Psoas muscle (tissue), 8 donors: ENCODE results near the gene BRD3. TPM values are rescaled to one million over a fixed set of nuclear protein-coding genes. Genes with fewer than 3 reads are reported as not detected.

ENCODE experiments used
- ATAC-seq, 4 donors: fragments of 200-7000 bp; cut with Tn5 transposase; one replicate each; pipeline ENCODE4 v1.9.1; 2020; ENCODE audit warnings: moderate library complexity in 3 of 4, mild to moderate bottlenecking in 2 of 4
- DNase-seq, 2 donors: peaks; one replicate each; pipeline ENCODE4 v3.0.0-alpha.2; 2020
- H3K27ac ChIP-seq: fragments of 200-600 bp; one replicate; pipeline ENCODE4 v1.8.0; 2022
- H3K27me3 ChIP-seq, 3 donors: fragments of 200-600 bp in 1 of 3; one replicate each; pipeline versions ENCODE4 v1.6.1 to v1.8.0; 2013 to 2022; ENCODE audit warnings: low read length in 2 of 3, mild to moderate bottlenecking in 2 of 3, moderate library complexity in 1 of 3; ENCODE audit not compliant: insufficient read depth in 3 of 3
- H3K36me3 ChIP-seq, 2 donors: fragments of 200-600 bp in 1 of 2; one replicate each; pipeline versions ENCODE4 v1.6.1 to v1.8.0; 2013 to 2022; ENCODE audit warnings: low read depth in 1 of 2, mild to moderate bottlenecking in 1 of 2, moderate library complexity in 1 of 2; ENCODE audit not compliant: insufficient read depth in 1 of 2
- H3K4me1 ChIP-seq: fragments of 200-600 bp; one replicate; pipeline ENCODE4 v1.8.0; 2022
- H3K4me3 ChIP-seq: fragments of 200-600 bp; one replicate; pipeline ENCODE4 v1.8.0; 2022; ENCODE audit warnings: mild to moderate bottlenecking
- H3K9me3 ChIP-seq: fragments of 200-600 bp; one replicate; pipeline ENCODE4 v1.8.0; 2022
- CTCF ChIP-seq: fragments of 200-600 bp; IDR thresholded peaks from one replicate; pipeline ENCODE4 v1.8.0; 2022; ENCODE audit warnings: antibody characterized with exemption
- WGBS, 3 donors: extraction: QIAGEN DNeasy Blood & Tissue Kit; methylation state at CpG; one replicate each; pipeline versions ENCODE4 v1.1.6 to v1.1.7; 2013; 5-methylcytosine and 5-hydroxymethylcytosine counted together
- intact Hi-C, 2 donors: fragments of 100-400 bp; cut with DNase I; formaldehyde crosslinking; loops; one replicate each; pipeline versions ENCODE4 v1.11.0 to v1.14.2; 2022
- polyA plus RNA-seq, 3 donors: library from polyadenylated mRNA; stranded (reverse); fragments of 200-250 nt; gene quantifications; one replicate each; pipeline ENCODE4 v1.2.3, GENCODE V29; 2013
- total RNA-seq, 4 donors: library from RNA; stranded (reverse); fragmentation: NEBNext Ultra II Directional in 2 of 4; extraction: Animal tissue kit (Norgen Biotek cat#: 25700) in 2 of 4; gene quantifications; one replicate each; pipeline versions ENCODE4 v1.2.1 to v1.2.4, GENCODE V29; 2021 to 2023
- donor health status: healthy with polysubstance abuse.
- donor health status: DM: no; HTN: no; CAD: no; lungs with moderate emphysema.
- donor health status: Bipolar disorder and iron deficiency.
- donor health status: healthy.
- donor health status: DM: yes; HTN: yes; CAD: no.
- donor health status: DM: no; HTN: no; CAD: no.
- donor health status: DM: no; HTN: no; CAD: no.
- donor health status: DM: yes; HTN: yes; CAD: no.

Gene BRD3
- total and polyA plus RNA-seq, 7 donors: 7.5 to 28.2 (median 21.7) TPM

DNA sequence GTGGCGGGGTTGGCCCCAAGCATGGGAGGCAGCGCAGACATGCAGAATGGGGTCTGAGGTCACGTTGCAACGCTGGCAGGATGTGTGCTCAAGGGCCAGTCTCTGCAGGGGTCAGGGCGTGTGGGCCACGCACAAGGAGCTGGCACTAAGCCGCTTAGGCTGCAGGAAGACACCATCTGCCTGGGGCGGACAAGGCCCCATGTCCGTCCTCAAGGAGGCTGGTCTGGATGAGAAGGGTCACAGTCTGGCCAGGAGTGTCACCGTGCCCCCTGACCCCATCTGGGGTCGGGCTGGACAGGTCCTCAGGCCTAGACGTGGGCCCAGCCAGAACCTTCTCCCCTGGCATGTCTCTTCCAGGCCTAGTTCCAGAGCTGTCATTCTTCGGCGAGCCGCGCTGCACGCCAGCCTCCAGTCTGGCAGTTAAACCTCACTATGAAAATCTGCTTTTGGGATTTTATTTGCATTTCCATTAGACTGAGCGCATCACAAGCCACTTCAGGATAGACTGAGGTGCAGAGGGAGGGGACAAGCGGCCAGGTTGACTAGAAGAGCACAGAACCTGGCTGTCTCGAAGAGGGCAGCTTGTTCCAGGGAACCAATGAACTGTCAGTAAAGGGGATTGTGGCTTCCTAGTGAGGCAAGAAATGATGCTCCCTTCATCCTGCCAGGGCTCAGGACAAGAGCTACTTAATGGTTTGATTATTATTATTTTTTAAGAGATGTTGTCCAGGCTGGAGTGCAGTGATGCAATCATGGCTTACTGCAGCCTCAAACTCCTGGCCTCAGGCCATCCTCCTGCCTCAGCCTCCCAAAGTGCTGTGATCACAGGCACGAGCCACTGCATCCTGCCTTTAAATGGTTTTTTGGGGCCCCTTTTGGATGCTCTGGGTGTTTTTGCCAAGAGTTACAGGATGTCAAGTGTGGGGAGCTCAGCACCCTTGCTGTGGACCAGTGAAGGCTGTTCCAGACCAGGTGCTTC, 38.3 kb downstream of the BRD3 start:
- no peaks in the 10 kb centered on the region for H3K27me3 ChIP-seq
- TF ChIP-seq CTCF: no peak
- intact Hi-C loops: loop anchor here in 1 of 2 donors (5.0 kb wide), 1 partner anchor 33 kb away; no protein-coding TSS in a partner anchor
- no peak overlapping the region for H3K4me3 ChIP-seq
- H3K36me3 ChIP-seq: peaks cover 0 to 63% of the 10 kb centered on the region in 2 donors
- no peaks in the 10 kb centered on the region for H3K9me3 ChIP-seq
- no peak for ATAC-seq
- no peak for DNase-seq
- no peak overlapping the region for H3K27ac ChIP-seq
- H3K4me1 ChIP-seq: peaks cover 6% of the 10 kb centered on the region
- WGBS, 3 donors: 82 to 85% (median 85%) methylated on average over 21 of the region's 21 CpGs

DNA sequence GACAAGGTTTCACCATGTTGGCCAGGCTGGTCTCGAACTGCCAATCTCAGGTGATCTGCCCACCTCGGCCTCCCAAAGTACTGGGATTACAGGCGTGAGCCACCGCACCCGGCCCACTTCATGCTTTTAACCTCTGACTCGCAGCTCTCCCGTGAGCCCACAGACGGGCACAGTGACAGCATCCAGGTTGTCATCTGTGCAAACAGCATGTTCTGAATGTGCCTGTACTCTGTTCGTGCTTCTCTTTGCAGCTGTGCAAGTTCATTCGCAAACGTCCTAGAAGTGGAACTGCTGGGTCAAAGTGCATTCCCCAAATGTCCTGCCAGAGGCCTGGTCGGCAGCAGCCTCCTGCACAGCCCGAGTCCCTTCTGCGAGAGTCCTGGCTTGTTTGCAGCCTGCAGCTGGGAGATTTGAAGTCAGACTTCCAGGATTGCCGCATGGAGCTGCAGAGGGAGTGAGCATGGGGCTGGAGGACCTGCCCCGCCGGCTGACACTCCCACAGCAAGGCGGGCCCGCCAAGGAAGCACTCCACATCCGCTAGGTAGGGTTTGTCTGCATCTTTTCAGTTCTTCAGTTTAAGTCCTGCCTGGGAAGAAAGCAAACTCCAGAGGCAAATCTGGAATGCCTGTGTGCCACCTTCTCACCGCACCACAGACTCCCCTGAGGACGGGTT, 39.1 kb downstream of the BRD3 start:
- DNase-seq: no peak
- Histone ChIP-seq H3K4me3 (no peak overlapping the region), H3K9me3 (no peaks in the 10 kb centered on the region), H3K27ac (no peak overlapping the region), H3K36me3 (peaks cover 0 to 55% of the 10 kb centered on the region in 2 donors), H3K4me1 (peaks cover 8% of the 10 kb centered on the region), H3K27me3 (no peaks in the 10 kb centered on the region)
- intact Hi-C loops: loop anchor here in 1 of 2 donors (5.0 kb wide), 1 partner anchor 34 kb away; no protein-coding TSS in a partner anchor
- 81 to 83% (median 82%) methylated on average over 22 of the region's 22 CpGs for whole genome bisulfite sequencing, 3 donors
- TF ChIP-seq CTCF: no peak
- no peak for ATAC-seq

- 87 to 89% (median 88%) methylated on average over 9 of the region's 9 CpGs for whole genome bisulfite sequencing, 3 donors
- Histone ChIP-seq H3K4me1 (peaks cover 8% of the 10 kb centered on the region), H3K9me3 (no peaks in the 10 kb centered on the region), H3K36me3 (peaks cover 0 to 48% of the 10 kb centered on the region in 2 donors), H3K27me3 (no peaks in the 10 kb centered on the region), H3K27ac (no peak overlapping the region), H3K4me3 (no peak overlapping the region)
- no peak for TF ChIP-seq CTCF
- intact Hi-C loops: loop anchor here in 1 of 2 donors (5.0 kb wide), 1 partner anchor 34 kb away; no protein-coding TSS in a partner anchor
- DNase-seq (no peak), ATAC-seq (no peak)
Measured at GRCh38 chr9:134028076-134028475, 39.8 kb downstream of the BRD3 start.

DNA sequence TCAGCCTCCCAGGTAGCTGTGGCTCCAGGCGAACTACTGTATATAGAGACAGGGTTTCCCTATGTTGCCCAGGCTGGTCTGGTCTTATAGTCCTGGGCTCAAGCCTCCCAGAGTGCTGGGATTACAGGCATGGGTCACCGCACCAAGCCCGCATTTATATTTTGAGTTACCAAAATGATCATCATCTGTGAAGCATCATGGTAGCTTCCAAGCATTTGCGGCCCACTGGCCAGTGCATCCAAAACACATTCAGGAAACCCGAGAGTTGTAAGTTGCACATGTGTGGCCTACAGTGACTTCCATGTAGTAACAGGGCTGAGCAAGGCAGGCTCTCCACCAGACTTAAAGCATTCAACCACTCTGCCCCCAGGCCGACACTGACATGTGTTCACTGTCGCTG, 40.3 kb downstream of the BRD3 start:
- no peak for ATAC-seq
- 92 to 95% (median 92%) methylated on average over 7 of the region's 7 CpGs for WGBS, 3 donors
- Histone ChIP-seq H3K4me1 (peaks cover 8% of the 10 kb centered on the region), H3K4me3 (no peak overlapping the region), H3K9me3 (no peaks in the 10 kb centered on the region), H3K36me3 (peaks cover 0 to 43% of the 10 kb centered on the region in 2 donors), H3K27me3 (no peaks in the 10 kb centered on the region), H3K27ac (no peak overlapping the region)
- intact Hi-C loops: loop anchor here (2.0 to 5.0 kb wide), 2 partner anchors 17 to 35 kb away; no protein-coding TSS in a partner anchor
- TF ChIP-seq CTCF: no peak
- DNase-seq: no peak
